Fibroblast of the aortic adventitia (primary cell): ENCODE data around the gene BANK1. TPM values are rescaled to one million over a fixed set of nuclear protein-coding genes. Genes with fewer than 3 reads are reported as not detected.

Source experiments
- DNase-seq: peaks from one replicate; pipeline ENCODE4 v3.0.0-alpha.2; 2010; ENCODE audit warnings: low read depth
- H3K4me3 ChIP-seq: 2 replicates; pipeline ENCODE4 v1.5.1; 2011; ENCODE audit warnings: low read depth, mild to moderate bottlenecking, control low read depth, low read length, moderate library complexity
- total RNA-seq: library from RNA; depleted of rRNA; stranded (reverse); fragments of >200 nt; gene quantifications from 2 replicates; pipeline ENCODE4 v1.2.3, GENCODE V29; 2012; ENCODE audit warnings: low replicate concordance
- TF ChIP-seq, protein P1 (sequence below): IDR thresholded peaks from 2 replicates; pipeline ENCODE4 v1.5.1; 2011; ENCODE audit warnings: mild to moderate bottlenecking, low read length, control low read depth, inconsistent platforms; ENCODE audit not compliant: insufficient read depth

BANK1 gene
- total RNA-seq, 1 donor: 0.54 TPM

DNA sequence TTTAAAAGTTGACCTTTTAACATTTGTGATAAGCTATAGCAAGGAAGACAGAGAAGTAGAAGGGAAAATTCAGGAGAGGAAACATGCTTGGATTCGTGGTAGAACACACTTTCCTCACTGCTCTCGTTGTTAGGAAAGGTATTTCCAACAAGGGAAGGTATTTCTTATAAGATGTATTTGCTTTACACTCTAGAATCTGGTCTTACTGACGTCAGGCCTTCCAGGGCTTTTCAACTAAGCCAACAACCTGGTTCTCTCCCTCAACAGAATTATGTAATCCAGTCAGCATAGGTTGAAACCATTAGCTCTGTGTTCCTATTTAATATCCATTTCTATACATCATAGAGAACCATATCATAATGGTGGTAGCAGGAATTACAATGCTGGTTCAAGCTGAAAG lies 312.8 kb downstream of the BANK1 start:
- TF ChIP-seq, protein P1, sequence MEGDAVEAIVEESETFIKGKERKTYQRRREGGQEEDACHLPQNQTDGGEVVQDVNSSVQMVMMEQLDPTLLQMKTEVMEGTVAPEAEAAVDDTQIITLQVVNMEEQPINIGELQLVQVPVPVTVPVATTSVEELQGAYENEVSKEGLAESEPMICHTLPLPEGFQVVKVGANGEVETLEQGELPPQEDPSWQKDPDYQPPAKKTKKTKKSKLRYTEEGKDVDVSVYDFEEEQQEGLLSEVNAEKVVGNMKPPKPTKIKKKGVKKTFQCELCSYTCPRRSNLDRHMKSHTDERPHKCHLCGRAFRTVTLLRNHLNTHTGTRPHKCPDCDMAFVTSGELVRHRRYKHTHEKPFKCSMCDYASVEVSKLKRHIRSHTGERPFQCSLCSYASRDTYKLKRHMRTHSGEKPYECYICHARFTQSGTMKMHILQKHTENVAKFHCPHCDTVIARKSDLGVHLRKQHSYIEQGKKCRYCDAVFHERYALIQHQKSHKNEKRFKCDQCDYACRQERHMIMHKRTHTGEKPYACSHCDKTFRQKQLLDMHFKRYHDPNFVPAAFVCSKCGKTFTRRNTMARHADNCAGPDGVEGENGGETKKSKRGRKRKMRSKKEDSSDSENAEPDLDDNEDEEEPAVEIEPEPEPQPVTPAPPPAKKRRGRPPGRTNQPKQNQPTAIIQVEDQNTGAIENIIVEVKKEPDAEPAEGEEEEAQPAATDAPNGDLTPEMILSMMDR: no peak
- no peak overlapping the region for H3K4me3 ChIP-seq
- DNase-seq: no peak

DNA sequence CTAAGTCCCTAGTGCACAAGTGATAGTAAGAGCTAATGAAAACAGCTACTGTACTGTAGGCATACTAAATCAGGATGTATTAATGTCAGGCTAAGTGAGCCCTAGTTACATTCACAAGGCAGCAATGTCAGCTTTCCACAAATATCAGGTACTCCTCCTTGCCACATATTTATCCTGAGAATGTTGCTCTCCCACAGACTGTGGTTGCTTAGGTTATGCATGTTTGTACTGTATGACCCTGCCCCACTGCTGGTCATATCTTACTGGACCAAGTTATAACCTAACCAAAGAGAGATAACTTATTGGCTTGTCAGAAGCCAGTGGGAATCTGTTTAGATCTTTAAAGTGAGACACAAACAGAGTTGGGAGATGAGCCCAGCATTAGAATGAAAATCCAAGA lies 313.7 kb downstream of the BANK1 start:
- TF ChIP-seq, protein P1: no peak
- H3K4me3 ChIP-seq: no peak overlapping the region
- no peak for DNase-seq

DNA sequence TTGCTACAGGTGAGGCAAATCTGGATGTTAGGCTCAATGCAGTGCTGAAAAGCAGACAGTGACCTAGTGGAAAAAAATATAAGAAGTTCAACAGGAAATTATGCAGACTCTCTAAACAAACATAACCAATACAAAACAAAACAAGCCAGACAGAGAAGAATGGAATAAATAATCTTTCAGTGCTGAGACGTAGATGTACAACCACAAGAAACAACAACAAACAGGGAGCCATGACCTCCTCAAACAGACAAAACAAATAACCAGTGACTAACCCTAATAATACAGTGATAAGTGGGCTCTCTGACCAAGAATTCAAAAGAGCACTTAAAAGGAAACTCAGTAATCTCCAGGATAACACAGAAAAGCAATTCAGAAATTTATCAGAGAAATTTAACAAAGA lies 315.5 kb downstream of the BANK1 start:
- TF ChIP-seq, protein P1: no peak
- H3K4me3 ChIP-seq: no peak overlapping the region
- no peak for DNase-seq

DNA sequence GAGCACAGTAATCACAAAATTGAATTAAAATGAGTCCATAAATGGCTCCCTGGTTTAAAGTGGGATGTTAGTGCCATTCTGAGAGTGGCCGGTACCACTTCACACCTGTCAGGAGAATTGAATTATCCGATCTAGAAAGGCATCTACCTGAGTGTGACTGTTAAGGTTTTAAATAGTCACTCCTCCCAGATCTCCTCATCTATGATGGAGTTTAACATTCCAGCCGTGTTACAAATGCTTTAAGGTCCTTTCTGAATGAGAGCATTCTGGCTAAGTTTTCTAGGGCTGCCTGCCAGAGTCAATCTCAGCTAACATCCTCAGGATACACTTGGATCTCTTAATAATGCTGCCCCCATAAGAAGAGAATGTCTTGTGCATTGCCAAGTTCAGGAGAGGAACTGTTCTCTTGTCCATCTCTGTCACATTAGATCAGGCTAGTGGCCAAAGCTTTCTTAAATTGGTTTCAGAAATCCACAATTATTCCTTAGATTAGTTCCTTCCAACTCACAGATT lies 323.6 kb downstream of the BANK1 start:
- TF ChIP-seq, protein P1: no peak
- no peak overlapping the region for H3K4me3 ChIP-seq
- DNase-seq: peak; percentile 6

DNA sequence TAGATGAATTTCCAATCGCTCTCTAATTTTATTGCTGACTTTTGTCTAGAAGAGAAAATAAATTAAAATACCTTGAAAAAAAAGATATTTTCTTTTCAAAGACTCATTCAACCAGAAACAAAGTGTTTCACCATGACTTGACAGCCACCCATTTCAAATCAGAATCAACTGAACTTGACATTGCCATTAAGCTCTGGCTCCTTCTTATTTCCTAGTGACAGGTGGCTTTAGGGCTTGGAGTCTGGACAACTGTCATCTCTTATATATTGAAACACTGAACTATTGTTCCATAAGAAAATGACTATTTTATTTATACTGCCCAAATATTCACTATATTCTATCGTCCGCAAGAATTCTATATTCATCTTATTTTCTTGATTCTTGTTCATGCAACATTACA lies 325.6 kb downstream of the BANK1 start:
- H3K4me3 ChIP-seq: no peak overlapping the region
- no peak for DNase-seq
- TF ChIP-seq, protein P1: no peak

DNA sequence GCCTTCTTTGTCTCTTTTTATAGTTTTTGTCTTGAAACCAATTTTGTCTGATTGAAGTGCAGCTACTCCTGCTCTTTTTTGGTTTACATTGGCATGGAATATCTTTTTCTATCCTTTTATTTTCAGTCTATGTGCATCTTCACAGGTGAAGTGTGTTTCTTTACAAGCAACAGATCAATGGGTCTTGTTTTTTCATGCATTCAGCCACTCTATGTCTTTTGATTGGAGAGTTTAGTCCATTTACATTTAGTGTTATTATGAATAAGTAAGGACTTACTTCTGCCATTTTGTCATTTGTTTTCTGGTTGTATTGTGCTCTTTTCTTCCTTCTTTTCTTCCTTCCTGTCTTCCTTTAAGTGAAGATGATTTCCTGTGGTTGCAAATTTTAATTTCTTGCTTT lies 330.3 kb downstream of the BANK1 start:
- DNase-seq: no peak
- H3K4me3 ChIP-seq: no peak overlapping the region
- TF ChIP-seq, protein P1: no peak
